Pancreas (tissue), 8 donors: ENCODE data around the gene AKR1D1. TPM values are rescaled to one million over a fixed set of nuclear protein-coding genes. Genes with fewer than 3 reads are reported as not detected.

Experiments
- polyA plus RNA-seq, 2 donors: library from polyadenylated mRNA; stranded (reverse); fragments of 200-250 nt; gene quantifications; one replicate each; pipeline ENCODE4 v1.2.3, GENCODE V29; 2013
- total RNA-seq, 6 donors: library from RNA; stranded (reverse); fragmentation: NEBNext Ultra II Directional in 4 of 6; extraction: Animal tissue kit (Norgen Biotek cat#: 25700) in 4 of 6; gene quantifications; one replicate each; pipeline versions ENCODE4 v1.2.1 to v1.2.4, GENCODE V29; 2021 to 2023
- donor health status: healthy with polysubstance abuse.
- donor health status: DM: no; HTN: no; CAD: no; lungs with moderate emphysema.
- donor health status: DM: no; HTN: no; CAD: no.
- donor health status: Bipolar disorder and iron deficiency.
- donor health status: DM: yes; HTN: yes; CAD: no.
- donor health status: DM: no; HTN: no; CAD: no.
- donor health status: DM: no; HTN: no; CAD: no.
- donor health status: DM: yes; HTN: yes; CAD: no.

The AKR1D1 gene
- total and polyA plus RNA-seq, 8 donors, result 0.02 to 0.28 TPM; not detected in 6

Other genes with a start within 250 kb of the AKR1D1 start
- under 1 TPM; 0.04 to 0.81 (median 0.19) TPM for gene DGKI, start 229.5 kb upstream of the AKR1D1 start, total RNA-seq
- under 1 TPM; 0.05 to 0.15 TPM for gene DGKI, start 229.5 kb upstream of the AKR1D1 start, polyA plus RNA-seq
- 10 to 100 TPM; 21.3 to 38.4 (median 32.3) TPM for gene CREB3L2, start 74.4 kb upstream of the AKR1D1 start, total RNA-seq
- 10 to 100 TPM in 1 of 2 donors, 1 to 10 TPM in 1; 6.6 to 10.4 TPM for gene CREB3L2, start 74.4 kb upstream of the AKR1D1 start, polyA plus RNA-seq